PC-3 (cell line): ENCODE results near the gene STN1.

Experiments
- EZH2 ChIP-seq: fragments of 300-600 bp; sonication (generic); IDR thresholded peaks from one replicate; pipeline ENCODE4 v1.6.1; 2017; ENCODE audit warnings: antibody characterized with exemption, mild to moderate bottlenecking, low read length; ENCODE audit not compliant: unreplicated experiment
- EZH2phosphoT487 ChIP-seq: fragments of 300-600 bp; sonication (generic); IDR thresholded peaks from 2 replicates; pipeline ENCODE4 v1.6.1; 2018; ENCODE audit warnings: mild to moderate bottlenecking, antibody characterized with exemption, low read length, borderline replicate concordance
- TF ChIP-seq, protein P1 (sequence below): fragments of 300-600 bp; sonication (generic); conservative IDR thresholded peaks from 2 replicates; pipeline ENCODE4 v1.5.1; 2017; ENCODE audit warnings: antibody characterized with exemption, low read depth, mild to moderate bottlenecking, low read length

DNA sequence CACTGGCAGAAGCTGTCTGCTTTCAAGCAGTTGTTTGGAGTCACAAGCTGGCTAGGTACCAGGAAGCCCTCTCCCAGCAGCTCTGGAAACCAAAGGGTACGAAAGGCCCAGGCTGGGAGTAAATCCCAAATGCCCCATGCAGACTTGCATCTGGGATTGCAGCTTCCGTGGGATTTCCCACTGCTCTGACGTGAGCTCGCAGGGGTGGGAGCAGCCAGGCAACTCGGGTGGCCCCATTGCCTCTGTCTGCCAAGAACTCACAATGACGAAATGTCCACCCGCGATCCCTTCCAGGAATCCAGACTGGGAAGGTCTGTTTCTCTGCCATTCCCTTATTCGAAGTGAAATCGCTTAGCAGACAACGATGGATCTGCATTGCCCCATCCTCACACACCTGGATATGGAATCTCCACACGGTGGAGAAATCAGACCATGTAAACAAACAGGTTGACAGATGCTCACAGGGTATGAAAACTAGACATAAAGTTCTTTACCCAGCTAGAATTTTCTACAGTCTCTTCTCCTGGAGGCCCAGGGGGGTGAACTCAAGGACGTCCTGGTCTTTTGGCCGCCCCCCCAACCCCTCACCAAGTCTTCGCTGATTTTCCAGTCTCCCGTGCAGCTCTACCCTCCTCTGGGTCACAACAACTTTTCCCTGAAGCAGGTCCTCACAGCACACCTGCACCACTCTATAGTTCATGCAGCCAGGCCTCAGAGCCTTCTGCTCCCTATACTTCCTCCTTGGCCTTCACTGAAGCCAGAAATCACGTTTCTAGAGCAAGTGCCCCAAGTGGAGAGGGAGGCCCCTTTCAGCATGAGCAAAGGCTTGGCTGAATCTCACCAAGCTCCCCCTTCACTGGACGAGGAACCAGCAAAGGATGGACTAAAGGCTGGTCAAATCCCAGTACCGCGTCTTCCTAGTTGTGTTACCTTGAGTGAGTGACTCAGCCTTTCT lies 82.6 kb downstream of the STN1 start:
- TF ChIP-seq, protein P1, sequence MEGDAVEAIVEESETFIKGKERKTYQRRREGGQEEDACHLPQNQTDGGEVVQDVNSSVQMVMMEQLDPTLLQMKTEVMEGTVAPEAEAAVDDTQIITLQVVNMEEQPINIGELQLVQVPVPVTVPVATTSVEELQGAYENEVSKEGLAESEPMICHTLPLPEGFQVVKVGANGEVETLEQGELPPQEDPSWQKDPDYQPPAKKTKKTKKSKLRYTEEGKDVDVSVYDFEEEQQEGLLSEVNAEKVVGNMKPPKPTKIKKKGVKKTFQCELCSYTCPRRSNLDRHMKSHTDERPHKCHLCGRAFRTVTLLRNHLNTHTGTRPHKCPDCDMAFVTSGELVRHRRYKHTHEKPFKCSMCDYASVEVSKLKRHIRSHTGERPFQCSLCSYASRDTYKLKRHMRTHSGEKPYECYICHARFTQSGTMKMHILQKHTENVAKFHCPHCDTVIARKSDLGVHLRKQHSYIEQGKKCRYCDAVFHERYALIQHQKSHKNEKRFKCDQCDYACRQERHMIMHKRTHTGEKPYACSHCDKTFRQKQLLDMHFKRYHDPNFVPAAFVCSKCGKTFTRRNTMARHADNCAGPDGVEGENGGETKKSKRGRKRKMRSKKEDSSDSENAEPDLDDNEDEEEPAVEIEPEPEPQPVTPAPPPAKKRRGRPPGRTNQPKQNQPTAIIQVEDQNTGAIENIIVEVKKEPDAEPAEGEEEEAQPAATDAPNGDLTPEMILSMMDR = no peak
- no peak for TF ChIP-seq EZH2phosphoT487
- TF ChIP-seq EZH2 = no peak
